ENCODE data around the gene PSMB5. TPM values are rescaled to one million over a fixed set of nuclear protein-coding genes. Genes with fewer than 3 reads are reported as not detected.
A peak's percentile ranks its signal among the peaks of the same experiment; 100 is the strongest.

Gene PSMB5
- polyA plus RNA-seq, 1 experiment, result 282 TPM

GRCh38 chr14:23009483-23009938 lies 25.2 kb downstream of the PSMB5 start:
- Histone ChIP-seq H3K27me3 (ENCODE audit: control insufficient read depth, insufficient read depth, low read length) (no peaks in the 10 kb centered on the region), H3K4me3 (ENCODE audit: low read depth, low read length) (peak overlapping the region; percentile 57), H3K9me3 (ENCODE audit: control insufficient read depth, insufficient read depth, low read length) (no peaks in the 10 kb centered on the region), H3K27ac (ENCODE audit: low read depth, low read length) (no peak overlapping the region)
- ChIA-PET CTCF (interaction anchor here (1.3 to 4.0 kb wide), 4 partner anchors 14 to 59 kb away, joined by 6 to 53 read pairs (median 18); partner anchors contain the start of gene AJUBA), POLR2A (no interaction called here)
- no peak for TF ChIP-seq CTCF (IDR thresholded peaks at IDR 0.05; ENCODE audit: low read depth, low read length)
- DNase-seq (ENCODE audit: low read depth, low spot score), result no peak

- DNase-seq (ENCODE audit: low read depth, low spot score), result no peak
- H3K27ac ChIP-seq (ENCODE audit: low read depth, low read length), result no peak overlapping the region
- TF ChIP-seq CTCF (IDR thresholded peaks at IDR 0.05; ENCODE audit: low read depth, low read length), result no peak
- H3K27me3 ChIP-seq (ENCODE audit: control insufficient read depth, insufficient read depth, low read length), result no peaks in the 10 kb centered on the region
- H3K9me3 ChIP-seq (ENCODE audit: control insufficient read depth, insufficient read depth, low read length), result no peaks in the 10 kb centered on the region
- H3K4me3 ChIP-seq (ENCODE audit: low read depth, low read length), result no peak overlapping the region
- POLR2A ChIA-PET, result no interaction called here
- CTCF ChIA-PET, result interaction anchor here (0.6 to 4.0 kb wide), 6 partner anchors 14 to 69 kb away, joined by 3 to 53 read pairs (median 8); partner anchors contain the start of gene AJUBA
These were observed 25.9 kb downstream of the PSMB5 start for GRCh38 chr14:23008831-23009230.

GRCh38 chr14:23006544-23007419 lies 27.9 kb downstream of the PSMB5 start:
- TF ChIP-seq CTCF (IDR thresholded peaks at IDR 0.05; ENCODE audit: low read depth, low read length), result peak; percentile 40
- DNase-seq (ENCODE audit: low read depth, low spot score), result peak; percentile 95
- Histone ChIP-seq H3K9me3 (ENCODE audit: control insufficient read depth, insufficient read depth, low read length) (no peaks in the 10 kb centered on the region), H3K4me3 (ENCODE audit: low read depth, low read length) (peak overlapping the region; percentile 80), H3K27ac (ENCODE audit: low read depth, low read length) (peak overlapping the region; percentile 92), H3K27me3 (ENCODE audit: control insufficient read depth, insufficient read depth, low read length) (no peaks in the 10 kb centered on the region)
- ChIA-PET CTCF (interaction anchor here (0.8 to 4.0 kb wide), 18 partner anchors 11 to 450 kb away, joined by 3 to 53 read pairs (median 6); partner anchors contain the start of gene AJUBA), POLR2A (interaction anchor here (0.6 to 1.8 kb wide), 17 partner anchors 10 to 496 kb away, joined by 3 to 13 read pairs (median 4); partner anchors contain the start of genes ABHD4, ACIN1, AJUBA and C14orf119)

GRCh38 chr14:23006188-23006534 lies 28.5 kb downstream of the PSMB5 start:
- TF ChIP-seq CTCF (IDR thresholded peaks at IDR 0.05; ENCODE audit: low read depth, low read length), result no peak
- Histone ChIP-seq H3K9me3 (ENCODE audit: control insufficient read depth, insufficient read depth, low read length) (no peaks in the 10 kb centered on the region), H3K27me3 (ENCODE audit: control insufficient read depth, insufficient read depth, low read length) (no peaks in the 10 kb centered on the region), H3K4me3 (ENCODE audit: low read depth, low read length) (peak overlapping the region; percentile 80), H3K27ac (ENCODE audit: low read depth, low read length) (peak overlapping the region; percentile 92)
- ChIA-PET CTCF (interaction anchor here (0.7 to 4.0 kb wide), 19 partner anchors 10 to 449 kb away, joined by 3 to 53 read pairs (median 6); partner anchors contain the start of gene AJUBA), POLR2A (interaction anchor here (0.6 to 1.6 kb wide), 9 partner anchors 9 to 496 kb away, joined by 3 to 13 read pairs (median 4); partner anchors contain the start of genes ACIN1, AJUBA, C14orf119 and CDH24)
- DNase-seq (ENCODE audit: low read depth, low spot score), result no peak

Measured in AG04450 (cell line).